ENCODE data around the gene ADGRG6.
A peak's percentile ranks its signal among the peaks of the same experiment; 100 is the strongest.

The ADGRG6 gene

DNA sequence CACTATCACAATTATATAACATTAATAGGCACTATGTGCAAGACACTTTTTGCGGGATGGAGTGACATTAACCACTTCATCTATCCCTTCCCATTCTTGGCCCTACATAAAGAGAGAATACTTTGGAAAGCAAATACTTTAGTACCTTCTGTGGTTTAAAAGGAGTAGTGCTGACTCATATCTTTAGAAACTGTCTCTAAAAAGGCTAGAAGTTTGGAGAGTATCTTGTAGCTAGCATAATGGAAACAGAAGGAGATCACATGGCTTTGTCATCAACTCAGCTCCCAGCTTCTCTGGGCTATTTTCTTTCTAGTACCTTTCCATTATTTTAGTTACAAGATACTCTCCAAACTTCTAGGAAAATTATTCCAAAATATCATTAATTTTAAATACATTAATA lies 157.5 kb downstream of the ADGRG6 start:
- no peak for DNase-seq
- TF ChIP-seq POLR2A (IDR thresholded peaks at IDR 0.05; ENCODE audit: low read length) = no peak
- TF ChIP-seq GATA1 (IDR thresholded peaks at IDR 0.05; ENCODE audit: low read depth, low read length) = no peak

DNA sequence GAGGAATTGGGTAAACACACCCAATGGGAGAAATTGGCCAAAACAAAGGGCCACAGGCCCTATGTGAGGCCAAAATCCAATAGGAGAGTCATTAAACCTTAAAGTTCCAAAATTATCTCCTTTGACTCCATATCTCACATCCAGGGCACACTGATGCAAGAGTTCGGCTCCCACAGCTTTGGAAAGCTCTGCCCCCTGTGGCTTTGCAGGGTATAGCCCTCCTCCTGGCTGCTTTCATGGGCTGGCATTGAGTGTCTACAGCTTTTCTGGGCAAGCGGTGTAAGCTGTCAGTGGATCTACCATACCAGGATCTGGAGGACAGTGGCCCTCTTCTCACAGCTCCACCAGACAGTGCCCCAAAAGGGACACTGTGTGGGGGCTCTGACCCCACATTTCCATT lies 160.5 kb downstream of the ADGRG6 start:
- no peak for TF ChIP-seq POLR2A (IDR thresholded peaks at IDR 0.05; ENCODE audit: low read length)
- no peak for TF ChIP-seq GATA1 (IDR thresholded peaks at IDR 0.05; ENCODE audit: low read depth, low read length)
- DNase-seq = no peak

- TF ChIP-seq GATA1 (IDR thresholded peaks at IDR 0.05; ENCODE audit: low read depth, low read length) (no peak), POLR2A (IDR thresholded peaks at IDR 0.05; ENCODE audit: low read length) (no peak)
- no peak for DNase-seq
Measured at GRCh38 chr6:142463988-142464387, 162.2 kb downstream of the ADGRG6 start.

- DNase-seq = no peak
- TF ChIP-seq POLR2A (IDR thresholded peaks at IDR 0.05; ENCODE audit: low read length) = no peak
- no peak for TF ChIP-seq GATA1 (IDR thresholded peaks at IDR 0.05; ENCODE audit: low read depth, low read length)
Measured at GRCh38 chr6:142469220-142469619, 167.4 kb downstream of the ADGRG6 start.

DNA sequence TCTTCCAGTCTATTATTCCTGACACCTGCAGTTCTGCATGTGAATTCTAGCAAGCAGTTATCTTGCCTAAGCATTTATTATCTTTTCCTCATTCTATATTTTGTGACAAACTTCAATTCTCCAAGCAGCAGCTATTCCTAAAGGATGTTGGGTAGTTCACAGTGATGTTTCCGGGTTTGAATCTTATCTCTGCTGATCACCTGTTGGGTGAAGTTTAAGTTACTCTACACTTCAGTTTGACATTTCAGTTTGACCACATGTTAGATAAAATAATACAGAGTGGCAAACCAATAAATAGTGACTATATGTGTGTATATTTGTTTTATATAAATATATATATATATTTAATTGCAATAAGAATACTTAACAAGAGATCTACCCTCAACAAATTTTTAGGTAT lies 168.6 kb downstream of the ADGRG6 start:
- no peak for TF ChIP-seq GATA1 (IDR thresholded peaks at IDR 0.05; ENCODE audit: low read depth, low read length)
- TF ChIP-seq POLR2A (IDR thresholded peaks at IDR 0.05; ENCODE audit: low read length) = no peak
- no peak for DNase-seq

DNA sequence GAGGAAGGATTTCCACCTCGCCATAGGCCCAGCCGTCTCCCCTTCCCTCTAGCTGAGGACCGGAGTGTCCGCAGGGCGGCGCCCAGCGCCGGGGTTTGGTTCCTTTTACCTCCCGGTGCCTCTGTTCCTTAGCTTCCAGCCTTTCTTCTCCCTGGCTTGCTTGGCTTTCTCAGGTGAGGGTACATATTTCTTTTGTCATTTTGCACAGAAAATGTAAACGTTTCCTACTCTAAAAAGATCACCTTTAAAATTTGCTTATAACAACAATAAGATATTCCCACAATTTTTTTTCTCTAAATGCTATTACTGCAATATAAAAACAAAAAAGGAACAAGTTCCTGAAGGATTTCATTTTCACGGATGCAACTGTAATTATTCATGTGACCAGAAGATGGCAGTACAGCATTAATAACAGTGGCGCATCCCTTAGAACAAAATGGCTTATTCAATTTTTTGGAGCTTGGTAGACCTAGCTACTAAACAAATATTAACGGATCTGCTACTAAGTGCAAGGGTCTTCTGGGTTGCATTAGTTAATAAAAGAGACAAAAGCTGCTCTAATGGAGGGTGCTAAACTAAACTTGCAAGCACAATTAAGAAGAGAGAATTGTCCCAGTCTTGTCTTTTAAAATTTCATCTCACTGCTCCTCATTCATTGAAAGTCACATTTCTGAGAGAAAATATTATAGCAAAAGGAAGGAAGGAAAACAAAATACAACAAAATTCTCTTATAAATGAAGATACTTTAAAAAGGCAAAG lies 172.9 kb downstream of the ADGRG6 start:
- TF ChIP-seq GATA1 (IDR thresholded peaks at IDR 0.05; ENCODE audit: low read depth, low read length) (no peak), POLR2A (IDR thresholded peaks at IDR 0.05; ENCODE audit: low read length) (no peak)
- DNase-seq = peak; percentile 36 to 62

DNA sequence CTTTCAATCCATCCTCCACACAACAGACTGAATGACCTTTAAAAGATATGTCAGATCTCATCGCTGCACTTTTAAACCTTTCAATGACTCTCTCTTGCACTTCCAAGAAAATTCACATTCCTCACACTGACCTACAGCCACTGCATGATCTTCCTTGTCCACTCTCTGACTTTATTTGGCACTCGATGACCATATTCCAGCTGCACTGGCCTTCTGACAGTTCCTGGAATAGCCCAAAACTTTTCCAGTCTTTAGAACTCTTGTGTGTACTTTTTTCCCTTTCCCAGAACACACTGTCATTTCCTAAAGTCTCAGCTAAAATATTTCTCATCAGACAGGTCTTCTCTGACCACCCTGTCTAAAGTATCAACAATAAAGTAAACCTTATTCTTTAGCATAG lies 174.6 kb downstream of the ADGRG6 start:
- DNase-seq = no peak
- TF ChIP-seq GATA1 (IDR thresholded peaks at IDR 0.05; ENCODE audit: low read depth, low read length) = no peak
- no peak for TF ChIP-seq POLR2A (IDR thresholded peaks at IDR 0.05; ENCODE audit: low read length)

- no peak for TF ChIP-seq GATA1 (IDR thresholded peaks at IDR 0.05; ENCODE audit: low read depth, low read length)
- TF ChIP-seq POLR2A (IDR thresholded peaks at IDR 0.05; ENCODE audit: low read length) = no peak
- DNase-seq = peak; percentile 9 to 17
Measured at GRCh38 chr6:142478117-142478516, 176.3 kb downstream of the ADGRG6 start.

GRCh38 chr6:142481466-142481865 lies 179.7 kb downstream of the ADGRG6 start:
- TF ChIP-seq GATA1 (IDR thresholded peaks at IDR 0.05; ENCODE audit: low read depth, low read length) (no peak), POLR2A (IDR thresholded peaks at IDR 0.05; ENCODE audit: low read length) (no peak)
- no peak for DNase-seq

- TF ChIP-seq POLR2A (IDR thresholded peaks at IDR 0.05; ENCODE audit: low read length) (no peak), GATA1 (IDR thresholded peaks at IDR 0.05; ENCODE audit: low read depth, low read length) (no peak)
- DNase-seq = no peak
Measured at GRCh38 chr6:142482249-142482648, 180.4 kb downstream of the ADGRG6 start.

GRCh38 chr6:142482974-142483373 lies 181.2 kb downstream of the ADGRG6 start:
- TF ChIP-seq POLR2A (IDR thresholded peaks at IDR 0.05; ENCODE audit: low read length) (no peak), GATA1 (IDR thresholded peaks at IDR 0.05; ENCODE audit: low read depth, low read length) (no peak)
- no peak for DNase-seq

DNA sequence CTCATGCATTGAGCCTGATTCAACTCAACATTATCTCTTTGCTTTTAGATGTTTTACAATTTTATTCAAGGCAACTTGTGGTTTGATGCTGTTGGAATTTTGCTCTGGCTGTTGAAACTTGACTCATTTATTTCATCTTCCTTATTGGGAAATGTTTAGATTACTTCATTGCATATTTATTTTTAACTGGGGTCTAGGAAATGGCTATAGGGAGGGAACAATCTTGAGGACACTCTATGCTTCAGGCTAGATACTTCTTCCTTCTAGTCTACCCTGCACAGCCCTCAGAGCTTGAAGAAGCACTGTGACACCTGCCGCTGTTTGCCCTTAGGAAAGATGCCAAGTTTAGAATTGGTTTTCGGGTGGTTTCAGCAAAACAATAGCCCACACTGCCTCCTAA lies 183.4 kb downstream of the ADGRG6 start:
- TF ChIP-seq GATA1 (IDR thresholded peaks at IDR 0.05; ENCODE audit: low read depth, low read length) (no peak), POLR2A (IDR thresholded peaks at IDR 0.05; ENCODE audit: low read length) (no peak)
- DNase-seq = no peak

- DNase-seq = no peak
- no peak for TF ChIP-seq POLR2A (IDR thresholded peaks at IDR 0.05; ENCODE audit: low read length)
- no peak for TF ChIP-seq GATA1 (IDR thresholded peaks at IDR 0.05; ENCODE audit: low read depth, low read length)
Measured at GRCh38 chr6:142489722-142490610, 188.2 kb downstream of the ADGRG6 start.
